Measurements from ENCODE around the gene SPTLC1.
"Not testable (repeated sequence)": the region's sequence is repeated elsewhere in the genome, so short reads cannot be mapped to it uniquely, and the experiment has no call there.

SPTLC1 gene, protein sequence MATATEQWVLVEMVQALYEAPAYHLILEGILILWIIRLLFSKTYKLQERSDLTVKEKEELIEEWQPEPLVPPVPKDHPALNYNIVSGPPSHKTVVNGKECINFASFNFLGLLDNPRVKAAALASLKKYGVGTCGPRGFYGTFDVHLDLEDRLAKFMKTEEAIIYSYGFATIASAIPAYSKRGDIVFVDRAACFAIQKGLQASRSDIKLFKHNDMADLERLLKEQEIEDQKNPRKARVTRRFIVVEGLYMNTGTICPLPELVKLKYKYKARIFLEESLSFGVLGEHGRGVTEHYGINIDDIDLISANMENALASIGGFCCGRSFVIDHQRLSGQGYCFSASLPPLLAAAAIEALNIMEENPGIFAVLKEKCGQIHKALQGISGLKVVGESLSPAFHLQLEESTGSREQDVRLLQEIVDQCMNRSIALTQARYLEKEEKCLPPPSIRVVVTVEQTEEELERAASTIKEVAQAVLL

DNA sequence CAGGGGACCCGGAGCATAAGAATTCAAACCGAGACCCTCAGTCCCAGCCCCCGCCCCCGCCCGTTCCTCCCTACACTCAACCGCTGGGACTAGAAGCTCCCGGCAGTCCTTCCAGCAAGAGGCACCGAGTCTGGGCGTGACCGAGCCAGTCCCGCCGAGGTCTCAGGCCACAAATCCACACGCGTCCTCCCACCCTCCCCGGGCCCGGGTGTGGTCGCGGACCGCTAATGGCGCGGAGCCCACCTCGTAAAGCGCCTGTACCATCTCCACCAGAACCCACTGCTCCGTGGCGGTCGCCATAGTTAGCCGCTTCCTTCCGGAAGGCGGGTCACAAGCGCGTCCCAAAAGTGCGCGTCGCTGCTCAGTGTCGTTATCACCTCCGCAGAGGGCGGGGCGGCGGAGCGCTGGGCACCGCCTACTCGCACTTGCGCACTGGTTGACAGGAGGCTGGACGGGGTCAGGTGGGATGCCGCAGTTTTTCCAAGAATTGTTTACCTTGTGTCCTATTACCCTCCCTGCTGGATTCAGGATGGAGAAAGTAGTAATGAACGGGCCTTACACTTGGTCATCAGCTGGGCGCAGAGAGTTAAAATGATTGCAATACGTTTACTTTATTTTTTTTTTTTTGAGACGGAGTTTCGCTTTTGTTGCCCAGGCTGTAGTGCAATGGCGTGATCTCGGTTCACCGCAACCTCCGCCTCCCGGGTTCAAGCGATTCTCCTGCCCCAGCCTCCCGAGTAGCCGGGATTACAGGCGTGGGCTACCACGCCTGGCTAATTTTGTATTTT, at the start of gene SPTLC1:
SPTLC1 (minus strand) TSS at position 343 of the 788 bp plus-strand sequence; CDS start at position 300, 43 bp downstream.
- peak; percentile 80 for DNase-seq (ENCODE audit: low read depth)

DNA sequence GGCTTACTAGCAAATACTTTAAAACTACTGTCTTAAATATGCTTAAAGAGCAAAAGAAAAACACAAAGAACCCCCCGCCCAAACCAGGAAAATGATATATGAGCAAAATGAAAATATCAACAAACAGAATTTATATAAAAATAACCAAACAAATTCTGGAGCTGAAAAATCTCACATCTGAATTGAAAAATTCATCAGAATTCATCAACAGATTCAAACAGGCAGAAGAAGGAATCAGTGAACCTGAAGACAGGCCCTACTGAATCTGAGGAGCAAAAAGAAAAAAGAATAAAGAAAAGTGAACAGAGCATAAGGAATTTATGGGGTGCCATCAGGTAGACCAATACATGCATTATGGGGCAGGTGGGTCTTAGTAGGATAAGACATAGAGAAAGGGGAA, 49.8 kb upstream of the SPTLC1 start:
- no peak for DNase-seq (ENCODE audit: low read depth)

DNA sequence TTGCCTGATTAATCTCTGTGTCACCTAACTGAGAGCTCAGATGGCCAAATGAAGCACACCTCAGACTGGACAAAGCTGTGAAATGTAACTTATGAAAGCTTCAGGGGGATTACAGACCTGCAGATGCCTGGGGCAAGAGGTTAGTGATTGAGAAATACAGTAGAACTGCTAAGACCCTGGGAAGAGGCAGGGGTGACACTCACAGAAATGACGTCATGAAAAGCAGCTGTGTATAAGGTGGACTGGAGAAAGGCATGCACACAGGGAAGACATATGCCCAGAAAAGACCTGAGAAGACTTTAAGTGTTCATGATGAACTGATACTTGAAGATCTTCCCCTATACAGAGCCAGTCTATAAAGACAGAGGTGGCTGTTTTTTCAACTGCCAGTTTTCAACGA, 49.3 kb upstream of the SPTLC1 start:
- DNase-seq (ENCODE audit: low read depth) = no peak

DNA sequence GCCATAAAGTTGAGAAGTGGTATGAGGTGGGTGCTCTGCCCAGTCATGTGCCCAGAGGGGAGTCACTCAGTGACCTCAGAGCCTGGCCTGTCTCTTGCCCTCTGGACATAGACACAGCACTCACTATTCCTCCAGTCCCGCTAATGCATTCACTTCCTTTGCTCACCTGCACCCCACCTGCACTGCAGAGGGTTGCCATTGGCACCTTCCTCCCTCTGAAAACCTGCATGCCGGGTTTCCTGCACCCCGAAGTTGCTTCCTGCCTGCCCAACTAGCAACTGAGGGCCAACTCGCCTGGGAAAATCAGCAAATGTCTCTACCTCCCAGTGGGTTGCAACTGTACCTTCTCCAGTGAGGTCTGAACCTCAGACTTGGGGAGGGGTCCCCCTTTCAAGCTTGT, 48.1 kb upstream of the SPTLC1 start:
- DNase-seq (ENCODE audit: low read depth) = no peak

DNA sequence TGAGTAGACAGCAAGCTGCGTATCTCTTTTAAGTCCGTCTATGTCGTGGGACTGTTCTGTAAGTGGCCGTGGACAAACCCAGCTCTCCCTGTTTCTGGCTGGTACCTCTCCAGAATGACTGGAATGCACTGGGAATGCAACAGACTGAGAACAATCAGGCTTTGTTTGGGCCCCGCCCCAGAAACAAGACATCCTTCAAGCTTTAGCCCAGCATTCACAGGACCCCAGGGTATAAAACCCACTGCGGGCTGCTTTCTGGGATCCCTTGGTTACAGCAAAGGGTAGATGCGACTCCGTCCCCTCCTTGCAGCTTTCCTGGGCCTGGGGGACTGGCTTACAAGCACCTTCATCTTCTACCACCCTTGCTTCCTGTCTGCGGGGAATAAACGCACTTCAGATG, 45.6 kb upstream of the SPTLC1 start:
- no peak for DNase-seq (ENCODE audit: low read depth)

DNA sequence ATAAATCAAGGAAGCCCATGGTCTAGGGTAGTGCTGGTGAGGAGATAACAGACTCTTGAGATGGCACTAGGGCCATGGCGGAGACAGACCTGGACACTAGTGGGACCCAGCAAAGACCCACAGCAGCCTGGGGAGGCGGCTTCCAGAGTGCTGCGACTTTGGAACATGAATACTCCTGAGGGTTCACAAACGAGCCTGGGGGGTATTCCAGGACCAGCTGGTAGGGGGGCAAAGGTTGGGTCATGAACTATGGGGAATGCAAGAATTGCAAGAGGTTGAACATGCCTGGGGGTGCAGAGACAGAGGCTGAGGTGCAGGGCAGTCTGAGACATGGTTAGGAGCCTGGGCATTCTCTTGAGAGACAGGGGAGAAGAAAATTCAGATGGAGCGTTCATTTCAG, 43.8 kb upstream of the SPTLC1 start:
- no peak for DNase-seq (ENCODE audit: low read depth)

DNA sequence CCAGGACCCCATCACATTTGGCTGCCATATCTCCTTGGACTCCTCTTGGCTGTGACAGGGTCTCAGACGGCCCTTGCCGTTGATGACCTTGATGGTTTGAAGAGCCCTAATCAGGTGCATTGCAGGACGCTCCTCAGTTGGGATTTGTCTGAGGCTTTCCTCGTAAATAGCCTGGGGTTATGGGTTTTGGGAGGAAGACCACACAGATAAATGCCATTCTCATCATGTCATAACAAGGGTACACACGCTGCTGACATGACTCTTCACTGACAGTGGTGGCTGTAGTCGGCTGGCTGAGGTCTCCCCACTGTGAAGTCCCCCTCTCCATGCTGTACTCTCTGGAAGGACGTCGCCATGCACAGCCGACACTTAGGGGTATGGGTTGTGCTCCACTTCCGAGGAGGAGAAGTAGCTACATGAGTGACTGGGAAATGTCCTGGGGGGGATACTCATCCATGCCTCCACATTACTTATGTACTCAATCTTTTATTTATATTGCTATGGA, 42.9 kb upstream of the SPTLC1 start:
- DNase-seq (ENCODE audit: low read depth) = no peak

DNA sequence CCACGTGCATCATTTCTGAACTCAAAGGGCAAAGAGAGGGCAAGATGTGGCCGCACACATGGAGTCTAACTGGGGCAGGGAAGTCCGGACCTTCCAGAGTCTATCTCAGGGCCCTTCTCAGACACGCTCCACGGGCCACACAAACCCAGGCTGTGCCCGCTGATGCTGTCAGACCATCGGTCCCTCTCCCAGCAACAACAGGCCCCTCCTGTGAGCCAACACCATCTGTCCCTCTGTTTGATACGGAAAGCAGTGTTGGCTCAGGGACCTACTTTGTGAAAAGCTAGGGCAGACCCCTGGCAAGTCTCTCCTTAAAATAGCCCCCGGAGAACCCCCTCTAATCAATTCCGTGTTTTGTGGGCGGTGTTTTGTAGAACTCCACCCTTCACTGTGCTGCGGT, 40.5 kb upstream of the SPTLC1 start:
- not testable (repeated sequence) for DNase-seq (ENCODE audit: low read depth)

DNA sequence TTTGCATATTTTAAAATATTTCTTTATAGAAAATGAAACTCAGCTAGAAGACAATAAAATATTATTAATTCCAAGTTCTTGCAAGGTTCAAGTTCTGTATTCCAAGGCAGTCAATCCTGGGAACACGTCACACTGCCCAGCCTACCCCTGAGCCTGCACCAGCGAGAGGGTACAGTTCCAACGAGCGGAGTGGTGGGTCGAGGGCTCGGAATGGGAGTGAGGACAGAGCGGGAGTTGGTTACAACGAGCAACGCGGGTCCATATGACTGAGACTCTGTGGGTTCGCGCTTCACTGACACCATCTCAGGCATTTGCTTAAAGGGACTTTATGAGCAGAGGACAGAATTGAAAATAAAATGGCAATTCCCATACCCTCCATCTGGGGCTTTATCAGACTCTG, 40.0 kb upstream of the SPTLC1 start:
- DNase-seq (ENCODE audit: low read depth) = no peak

DNA sequence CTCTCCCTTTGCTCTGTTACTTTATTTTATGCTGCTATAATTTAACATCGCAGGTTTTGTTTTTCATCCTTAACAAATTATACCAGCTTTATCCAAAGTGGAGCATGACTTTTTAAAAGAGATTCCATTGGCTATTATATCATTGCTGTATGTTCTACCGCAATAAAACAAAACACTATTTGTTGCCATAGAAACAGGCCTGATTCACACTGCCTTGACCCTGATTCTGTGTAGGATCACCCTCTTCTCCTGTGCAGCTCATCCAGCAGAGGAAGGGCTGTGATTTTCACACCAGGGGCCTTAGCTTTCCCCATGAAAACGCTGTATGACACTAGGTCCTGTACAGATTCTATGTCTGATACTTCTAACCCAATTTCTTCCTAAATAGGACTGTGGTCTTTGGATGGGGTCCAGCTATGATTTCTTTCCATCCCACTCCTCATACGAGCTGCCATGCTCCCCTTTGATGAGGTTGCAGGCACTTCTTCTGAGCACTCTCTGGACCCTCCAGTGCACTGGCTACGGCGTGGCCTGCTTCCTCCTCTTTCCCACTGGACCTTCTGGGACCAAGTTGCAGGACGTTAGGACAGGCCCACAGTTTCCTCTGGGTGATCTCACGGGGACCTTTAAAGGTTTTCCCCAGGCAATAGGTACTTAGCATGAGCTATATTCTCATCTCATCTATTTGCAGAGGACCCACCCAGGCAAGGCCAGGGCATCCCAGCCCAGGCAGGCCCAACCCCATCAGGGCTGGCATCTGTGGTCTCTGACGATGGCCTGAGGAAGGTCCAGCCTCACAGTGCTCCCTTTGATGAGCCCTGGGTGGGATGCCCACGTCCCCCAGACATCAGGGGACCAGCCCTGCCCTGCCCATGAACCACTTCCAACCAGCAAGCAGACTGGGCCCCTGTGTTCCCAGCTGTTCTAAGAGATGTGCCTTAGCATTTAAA, 38.5 kb upstream of the SPTLC1 start:
- DNase-seq (ENCODE audit: low read depth) = not testable (repeated sequence)

DNA sequence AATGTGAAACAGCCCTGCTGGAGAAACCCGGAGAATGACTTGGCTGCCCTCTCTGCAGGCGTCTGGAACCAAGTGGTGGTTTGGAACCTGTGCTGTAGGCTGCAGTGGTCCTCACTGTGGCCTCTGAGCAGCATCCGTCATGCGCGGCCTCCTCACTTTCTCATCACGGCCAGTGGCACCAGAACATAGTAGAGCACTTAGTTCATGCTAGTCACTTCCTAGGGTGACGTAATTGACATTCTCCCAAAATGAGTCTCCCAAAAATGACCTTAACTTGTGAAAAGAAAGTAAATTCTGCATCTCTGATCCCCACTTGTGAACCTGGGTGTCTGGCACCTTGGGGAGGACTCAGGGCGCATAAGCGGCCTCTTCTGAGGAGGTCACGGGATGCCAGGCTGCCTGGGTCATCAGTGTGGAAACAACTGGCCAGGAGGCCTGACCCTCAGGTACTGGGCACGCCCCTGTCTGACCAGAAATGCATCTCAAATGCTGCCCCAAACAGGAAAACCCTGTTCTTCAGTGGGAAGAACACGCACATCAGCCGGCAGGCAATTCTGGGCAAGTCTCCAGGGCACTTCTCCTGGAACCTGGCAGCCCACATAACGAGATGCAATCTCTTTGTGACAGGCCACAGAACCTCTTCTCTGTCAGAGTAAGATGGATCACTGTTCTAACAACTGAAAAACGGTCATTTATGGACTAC, 36.6 kb upstream of the SPTLC1 start:
- no peak for DNase-seq (ENCODE audit: low read depth)

DNA sequence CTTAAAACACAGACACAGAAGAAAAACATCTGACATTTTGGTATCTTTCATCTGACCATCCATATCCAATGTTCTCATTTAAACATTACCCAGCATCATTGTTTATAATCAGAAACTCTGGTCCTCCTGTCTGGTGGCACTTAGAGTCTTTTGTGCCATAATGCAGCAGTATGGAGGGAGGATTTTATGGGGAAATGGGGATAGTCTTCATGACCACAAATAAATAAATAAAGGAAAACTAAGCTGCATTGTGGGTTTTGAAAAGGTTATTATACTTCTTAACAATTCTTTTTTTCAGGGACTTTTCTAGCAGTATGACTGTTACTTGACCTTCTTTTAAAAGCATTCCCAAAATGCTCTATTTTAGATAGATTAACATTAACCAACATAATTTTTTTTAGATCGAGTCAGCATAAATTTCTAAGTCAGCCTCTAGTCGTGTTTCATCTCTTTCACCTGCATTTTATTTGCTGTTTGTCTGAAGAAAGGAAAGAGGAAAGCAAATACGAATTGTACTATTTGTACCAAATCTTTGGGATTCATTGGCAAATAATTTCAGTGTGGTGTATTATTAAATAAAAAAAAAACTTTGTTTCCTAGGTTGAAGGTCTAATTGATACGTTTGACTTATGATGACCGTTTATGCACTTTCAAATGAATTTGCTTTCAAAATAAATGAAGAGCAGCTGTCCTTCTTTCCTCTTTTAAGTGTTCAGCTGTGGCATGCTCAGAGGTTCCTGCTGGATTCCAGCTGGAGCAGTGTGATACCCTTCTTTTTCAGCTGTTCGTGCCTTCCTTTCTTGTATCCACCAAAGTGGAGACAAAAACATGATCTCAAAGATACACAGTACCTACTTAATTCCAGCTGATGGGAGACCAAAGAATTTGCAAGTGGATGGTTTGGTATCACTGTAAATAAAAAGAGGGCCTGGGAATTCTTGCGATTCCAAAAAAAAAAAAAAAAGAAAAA, 35.6 kb upstream of the SPTLC1 start:
- not testable (repeated sequence) for DNase-seq (ENCODE audit: low read depth)

DNA sequence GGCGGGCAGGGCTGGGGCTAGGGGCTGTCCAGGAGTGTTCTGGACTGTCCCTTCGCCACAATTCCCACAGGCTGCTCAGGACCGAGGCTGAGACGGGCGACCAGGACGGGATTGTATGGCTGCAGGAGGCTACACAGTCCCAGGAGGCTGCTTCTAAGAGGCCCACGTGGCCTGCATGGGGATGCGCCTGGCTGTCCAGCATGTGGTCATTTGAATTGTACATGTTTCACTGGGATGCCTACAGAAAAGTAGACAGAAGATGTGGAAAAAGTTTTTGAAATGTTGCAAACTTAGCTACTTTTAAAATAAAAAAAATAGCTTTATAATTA, 32.6 kb upstream of the SPTLC1 start:
- no peak for DNase-seq (ENCODE audit: low read depth)

DNA sequence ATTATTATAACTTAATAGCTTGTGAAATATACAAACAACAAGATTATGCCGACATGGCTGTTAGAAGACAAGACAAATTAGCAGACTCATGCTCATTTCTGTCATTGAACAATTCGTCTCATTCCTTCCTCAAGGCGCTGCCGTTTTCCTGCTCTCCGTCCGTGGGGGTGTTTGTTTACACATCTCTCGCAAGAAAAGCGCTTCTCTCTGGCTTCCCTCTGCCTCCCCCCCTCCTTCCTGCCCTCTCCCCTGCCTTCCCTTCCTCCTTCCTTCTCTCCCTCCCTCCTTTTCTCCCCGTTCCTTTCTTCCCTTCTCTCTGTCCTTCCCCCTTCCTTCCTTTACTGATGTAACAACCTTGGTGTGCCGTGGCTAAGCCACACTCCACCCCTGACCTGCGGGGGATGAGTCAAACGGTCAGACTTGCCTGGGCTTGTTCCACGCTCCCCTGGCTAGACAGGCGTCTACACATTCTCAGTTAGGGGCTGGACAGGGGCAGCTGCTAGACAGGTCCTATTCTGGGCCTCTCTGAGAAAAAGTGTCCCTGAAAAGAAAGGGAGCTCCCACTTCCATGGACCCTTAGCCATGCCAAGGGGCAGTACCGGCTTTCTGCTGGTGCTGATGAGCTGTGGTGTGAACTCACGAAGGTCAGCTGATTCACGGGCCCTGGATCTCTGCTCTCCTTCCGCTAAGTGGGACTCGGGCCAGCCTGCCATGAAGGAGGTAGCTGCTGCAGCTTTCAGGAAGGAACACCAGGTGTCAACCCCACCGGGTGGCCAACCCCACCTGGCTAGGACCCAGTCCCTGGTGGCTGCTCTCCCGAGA, 32.0 kb upstream of the SPTLC1 start:
- DNase-seq (ENCODE audit: low read depth) = peak; percentile 87

DNA sequence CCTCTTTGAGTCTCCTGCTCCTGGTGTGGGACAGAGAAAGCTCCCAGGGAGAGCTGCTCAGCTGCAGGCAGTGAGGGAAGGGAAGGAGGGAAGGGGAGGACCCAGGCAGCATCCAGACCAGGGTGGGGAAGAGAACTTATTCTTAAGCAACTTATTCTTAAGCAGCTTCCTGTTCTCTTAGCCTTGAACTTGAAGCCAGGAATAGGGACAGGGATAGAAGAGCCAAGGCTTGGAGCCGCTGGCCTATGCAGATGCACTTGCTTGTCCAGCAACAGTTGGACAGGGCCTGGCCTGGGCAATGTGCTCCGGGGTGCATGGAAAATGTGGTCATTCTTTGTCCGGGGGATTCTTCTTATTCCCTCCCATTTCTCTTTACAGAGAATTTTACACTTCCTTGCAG, 31.4 kb upstream of the SPTLC1 start:
- no peak for DNase-seq (ENCODE audit: low read depth)

DNA sequence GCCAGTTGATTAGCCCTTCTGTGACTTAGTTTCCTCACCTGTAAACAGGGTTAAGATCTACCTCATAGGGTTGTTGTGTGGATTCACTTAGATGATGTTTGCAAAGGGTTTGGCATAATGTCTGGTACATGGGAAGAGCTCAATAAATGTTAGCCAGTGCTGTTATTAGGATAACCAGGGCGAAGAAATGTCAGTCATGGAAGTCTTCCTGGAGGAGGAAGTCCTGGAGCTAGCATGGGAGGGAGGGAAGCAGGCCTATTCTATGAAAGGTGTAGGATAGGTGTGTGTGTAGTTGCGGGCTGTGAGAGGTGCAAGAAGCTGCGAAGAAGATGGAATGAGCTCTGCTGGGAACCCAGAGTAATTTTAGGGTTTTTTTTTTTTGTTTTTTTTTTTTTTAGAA, 30.6 kb upstream of the SPTLC1 start:
- not testable (repeated sequence) for DNase-seq (ENCODE audit: low read depth)

DNA sequence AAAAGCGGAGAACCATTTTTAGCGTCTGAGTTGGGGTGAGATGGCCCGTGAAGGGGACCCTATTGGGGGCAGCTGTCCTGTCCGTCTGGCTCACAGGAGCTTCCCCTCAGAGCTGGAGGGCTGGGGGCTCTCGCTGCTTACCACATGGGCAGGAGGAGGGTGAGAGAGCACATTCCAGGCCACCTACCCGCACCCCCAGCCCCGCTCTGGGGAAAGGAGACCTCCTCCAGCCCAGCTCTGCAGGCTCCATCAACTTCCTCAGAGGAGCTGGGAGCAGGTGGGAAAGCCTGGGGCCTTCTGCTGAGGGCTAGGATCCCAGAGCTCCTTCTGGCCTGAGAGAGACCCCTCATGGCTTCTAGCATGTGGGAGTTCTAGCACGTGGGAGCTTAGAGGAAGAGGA, 27.1 kb upstream of the SPTLC1 start:
- DNase-seq (ENCODE audit: low read depth) = no peak

DNA sequence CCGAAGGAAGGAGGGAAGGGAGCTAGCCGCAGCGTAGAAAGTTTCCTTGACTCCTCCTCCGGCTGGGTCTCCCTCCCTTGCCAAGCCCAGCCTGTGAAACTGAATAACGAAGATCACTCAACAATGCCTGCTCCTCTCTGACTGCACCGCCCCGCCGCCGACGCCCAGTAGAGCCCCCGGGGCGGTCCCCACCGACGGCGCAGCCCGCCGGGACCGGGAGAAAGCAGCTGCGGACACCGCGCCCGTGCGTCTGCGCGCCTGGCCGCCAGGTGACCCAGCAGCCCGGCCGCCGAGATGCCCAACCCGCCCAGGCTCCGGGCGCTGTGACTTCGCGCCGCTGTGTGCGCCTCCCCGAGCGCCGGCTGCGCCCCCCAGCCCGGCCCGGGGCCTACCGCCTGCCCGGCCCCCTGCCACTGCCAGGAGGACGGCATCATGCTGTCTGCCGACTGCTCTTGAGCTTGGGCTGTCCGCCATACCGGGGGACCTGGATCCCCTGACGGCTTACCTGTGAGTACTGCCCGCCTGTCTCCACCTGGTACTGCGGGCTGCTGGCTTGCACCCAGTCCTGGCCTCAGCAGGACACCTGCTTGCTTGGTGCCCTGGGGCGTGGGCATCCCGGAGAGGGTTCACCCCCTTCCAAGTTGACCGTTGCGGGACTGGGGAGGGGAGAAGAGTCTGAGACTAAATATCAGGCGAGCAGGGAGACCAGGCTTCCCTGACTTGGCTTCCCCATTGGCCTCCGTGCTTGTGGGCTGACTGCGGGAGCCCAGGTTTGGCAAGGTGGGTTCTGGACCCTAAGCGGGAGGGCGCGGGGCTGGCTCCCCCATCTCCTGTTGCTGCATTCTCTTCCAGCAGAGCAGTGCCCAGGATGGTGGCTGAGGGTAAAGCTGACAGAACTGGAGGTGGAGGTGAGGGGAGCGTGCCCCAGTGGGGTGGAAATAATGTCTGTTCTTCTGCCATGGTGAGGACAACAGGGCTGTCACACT, 26.2 kb upstream of the SPTLC1 start:
- DNase-seq (ENCODE audit: low read depth) = no peak
